H1 (cell line): ENCODE results near the gene TNFRSF8. TPM values are rescaled to one million over a fixed set of nuclear protein-coding genes. Genes with fewer than 3 reads are reported as not detected.

ENCODE experiments used
- CTCF ChIA-PET: fragments of 300-600 bp; sonication (Branson Sonifier 250); formaldehyde crosslinking; loops from one replicate; lab custom pipeline; 2021; ENCODE audit not compliant: partially characterized antibody; lab: Charles Lee
- POLR2A ChIA-PET: fragments of 300-600 bp; sonication (Branson Sonifier 250); formaldehyde crosslinking; loops from one replicate; lab custom pipeline; 2021; ENCODE audit warnings: inconsistent platforms; ENCODE audit not compliant: partially characterized antibody; lab: Charles Lee
- DNase-seq, 2 experiments: peaks; one replicate each; pipeline versions ENCODE4 v3.0.0 to v3.0.0-alpha.2; 2010 to 2022; ENCODE audit warnings: low spot score in 2 of 2, low read depth in 1 of 2, mixed read lengths in 1 of 2
- FAIRE-seq: peaks from 2 replicates; lab custom pipeline; 2011; peaks lifted over from hg19 to GRCh38; lab: Jason Lieb, UNC
- H2AFZ ChIP-seq: 2 replicates; pipeline ENCODE4 v1.8.1; 2012; ENCODE audit warnings: low read length, inconsistent platforms
- H2AK5ac ChIP-seq: 2 replicates; pipeline ENCODE4 v1.6.1; 2013; ENCODE audit warnings: low read depth, low read length
- H2BK120ac ChIP-seq: replicated peaks from 2 replicates; pipeline ENCODE3; 2013; ENCODE audit warnings: low read depth, low read length, inconsistent platforms
- H2BK12ac ChIP-seq: 2 replicates; pipeline ENCODE4 v1.6.1; 2013; ENCODE audit warnings: low read depth, low read length
- H2BK15ac ChIP-seq: 2 replicates; pipeline ENCODE4 v1.6.1; 2013; ENCODE audit warnings: low read length
- H2BK20ac ChIP-seq: 2 replicates; pipeline ENCODE4 v1.6.1; 2013; ENCODE audit warnings: low read length
- H2BK5ac ChIP-seq: 2 replicates; pipeline ENCODE4 v1.6.1; 2013; ENCODE audit warnings: low read depth, low read length
- H3K14ac ChIP-seq: 2 replicates; pipeline ENCODE4 v1.6.1; 2013; ENCODE audit warnings: inconsistent platforms; ENCODE audit not compliant: insufficient read length
- H3K18ac ChIP-seq: 2 replicates; pipeline ENCODE4 v1.6.1; 2013; ENCODE audit warnings: low read length; ENCODE audit errors: extremely low read depth
- H3K23ac ChIP-seq: 2 replicates; pipeline ENCODE4 v1.6.1; 2013; ENCODE audit warnings: inconsistent platforms; ENCODE audit not compliant: insufficient read length
- H3K23me2 ChIP-seq: 2 replicates; pipeline ENCODE4 v1.6.1; 2013; ENCODE audit warnings: low read depth, low read length
- H3K27ac ChIP-seq: 2 replicates; pipeline ENCODE4 v1.6.1; 2011; ENCODE audit warnings: low read depth, low read length, inconsistent platforms
- H3K27me3 ChIP-seq, 4 experiments: replicated peaks in 1 of 4; 1 replicate in 1 of 4; 2 replicates in 3 of 4; pipeline versions ENCODE4 v1.6.1 to v1.8.1; 2011 to 2013; ENCODE audit warnings: low read length in 3 of 4, mild to moderate bottlenecking in 3 of 4, inconsistent platforms in 2 of 4, mixed read lengths in 2 of 4, moderate library complexity in 1 of 4; ENCODE audit not compliant: control insufficient read depth in 3 of 4, insufficient read depth in 3 of 4; ENCODE audit errors: extremely low read depth in 1 of 4
- H3K36me3 ChIP-seq, 4 experiments: 2 replicates each; pipeline versions ENCODE4 v1.6.1 to v1.8.1; 2011 to 2013; ENCODE audit warnings: mild to moderate bottlenecking in 4 of 4, low read length in 3 of 4, moderate library complexity in 2 of 4, control low read depth in 1 of 4, inconsistent platforms in 1 of 4; ENCODE audit not compliant: insufficient read depth in 4 of 4, control insufficient read depth in 2 of 4
- H3K4ac ChIP-seq: replicated peaks from 2 replicates; pipeline ENCODE3; 2013; ENCODE audit warnings: low read length, low read depth, mixed read lengths, inconsistent platforms; ENCODE audit not compliant: insufficient read length
- H3K4me1 ChIP-seq, 4 experiments: replicated peaks in 1 of 4; 1 replicate in 1 of 4; 2 replicates in 3 of 4; pipeline versions ENCODE4 v1.6.1 to v1.8.1; 2011 to 2013; ENCODE audit warnings: low read length in 3 of 4, inconsistent platforms in 2 of 4, mixed read lengths in 1 of 4; ENCODE audit not compliant: insufficient read depth in 4 of 4, control insufficient read depth in 3 of 4
- H3K4me2 ChIP-seq, 2 experiments: 2 replicates each; pipeline versions ENCODE4 v1.6.1 to v1.8.1; 2011 to 2013; ENCODE audit warnings: low read depth in 2 of 2, low read length in 2 of 2, control low read depth in 1 of 2, inconsistent platforms in 1 of 2, mild to moderate bottlenecking in 1 of 2; ENCODE audit not compliant: insufficient read depth in 1 of 2
- H3K4me3 ChIP-seq, 4 experiments: fragments of 200-600, 300-600 bp in 1 of 4; sonication (generic), shearing (Covaris generic), sonication (Bioruptor Twin) in 1 of 4; 2 replicates each; pipeline versions ENCODE4 v1.5.1 to v1.8.1; 2011 to 2016; ENCODE audit warnings: low read length in 4 of 4, low read depth in 3 of 4, control low read depth in 2 of 4, inconsistent platforms in 2 of 4, mild to moderate bottlenecking in 2 of 4, mixed read lengths in 1 of 4, moderate library complexity in 1 of 4; ENCODE audit not compliant: insufficient read depth in 2 of 4; ENCODE audit errors: extremely low read depth in 1 of 4
- H3K56ac ChIP-seq: replicated peaks from 2 replicates; pipeline ENCODE3; 2013; ENCODE audit warnings: low read depth, mild to moderate bottlenecking, mixed read lengths, low read length, inconsistent platforms; ENCODE audit not compliant: insufficient read length
- H3K79me1 ChIP-seq: 2 replicates; pipeline ENCODE4 v1.6.1; 2013; ENCODE audit warnings: low read depth, low read length, control low read depth
- H3K79me2 ChIP-seq, 2 experiments: 2 replicates each; pipeline versions ENCODE4 v1.6.1 to v1.8.1; 2012 to 2013; ENCODE audit warnings: low read length in 2 of 2, mild to moderate bottlenecking in 2 of 2, inconsistent platforms in 1 of 2; ENCODE audit not compliant: insufficient read depth in 2 of 2, control insufficient read depth in 1 of 2
- H3K9ac ChIP-seq, 4 experiments: replicated peaks in 1 of 4; 1 replicate in 1 of 4; 2 replicates in 3 of 4; pipeline versions ENCODE4 v1.6.1 to v1.8.1; 2011 to 2013; ENCODE audit warnings: low read depth in 3 of 4, low read length in 3 of 4, control low read depth in 2 of 4, mild to moderate bottlenecking in 2 of 4, moderate library complexity in 2 of 4, inconsistent platforms in 1 of 4; ENCODE audit errors: extremely low read depth in 1 of 4
- H3K9me3 ChIP-seq, 2 experiments: 2 replicates each; pipeline versions ENCODE4 v1.6.1 to v1.8.1; 2012 to 2013; ENCODE audit warnings: mild to moderate bottlenecking in 2 of 2, moderate library complexity in 2 of 2, control low read depth in 1 of 2, inconsistent platforms in 1 of 2, low read depth in 1 of 2, low read length in 1 of 2, mixed read lengths in 1 of 2; ENCODE audit not compliant: insufficient read depth in 2 of 2
- H4K20me1 ChIP-seq, 2 experiments: replicated peaks in 1 of 2; 2 replicates each; pipeline versions ENCODE3 to v1.8.1; 2011 to 2013; ENCODE audit warnings: inconsistent platforms in 2 of 2, low read length in 2 of 2, mild to moderate bottlenecking in 1 of 2; ENCODE audit not compliant: insufficient read depth in 2 of 2, control insufficient read depth in 1 of 2
- H4K5ac ChIP-seq: 2 replicates; pipeline ENCODE4 v1.6.1; 2013; ENCODE audit warnings: low read length, low read depth, mixed read lengths, inconsistent platforms; ENCODE audit not compliant: insufficient read length
- H4K8ac ChIP-seq: 2 replicates; pipeline ENCODE4 v1.8.0; 2013; ENCODE audit warnings: mild to moderate bottlenecking, moderate library complexity, low read length, inconsistent platforms; ENCODE audit not compliant: insufficient read depth; ENCODE audit errors: extremely low read depth
- H4K91ac ChIP-seq: replicated peaks from 2 replicates; pipeline ENCODE3; 2013; ENCODE audit warnings: low read length, mixed read lengths, inconsistent platforms; ENCODE audit not compliant: insufficient read length
- ATF3 ChIP-seq: IDR thresholded peaks from 2 replicates; pipeline ENCODE4 v1.6.1; 2011; ENCODE audit warnings: low read depth, mild to moderate bottlenecking, low read length; ENCODE audit not compliant: insufficient read depth
- EZH2 ChIP-seq: fragments of 200-600 bp; sonication (generic); IDR thresholded peaks from 2 replicates; pipeline ENCODE4 v1.7.1; 2012; ENCODE audit warnings: low read depth, mild to moderate bottlenecking, moderate library complexity, low read length, inconsistent platforms; ENCODE audit not compliant: severe bottlenecking
- POLR2A ChIP-seq, 2 experiments: IDR thresholded peaks; 1 replicate in 1 of 2; 2 replicates in 1 of 2; pipeline ENCODE4 v1.6.1; 2011; ENCODE audit warnings: low read depth in 2 of 2, low read length in 2 of 2, mild to moderate bottlenecking in 2 of 2; ENCODE audit errors: control extremely low read depth in 1 of 2
- RBBP5 ChIP-seq: IDR thresholded peaks from 2 replicates; pipeline ENCODE4 v1.7.1; 2012; ENCODE audit warnings: low read depth, mild to moderate bottlenecking, inconsistent platforms, low read length, moderate library complexity, borderline replicate concordance
- SIN3A ChIP-seq, 2 experiments: IDR thresholded peaks in 1 of 2; conservative IDR thresholded peaks in 1 of 2; 2 replicates each; pipeline ENCODE4 v1.6.1; 2011 to 2012; ENCODE audit warnings: low read length in 2 of 2, improper control_type of control experiment in 1 of 2, low read depth in 1 of 2, mild to moderate bottlenecking in 1 of 2
- SP4 ChIP-seq: IDR thresholded peaks from 2 replicates; pipeline ENCODE4 v1.6.1; 2012; ENCODE audit warnings: low read length, inconsistent platforms
- WGBS, 2 experiments: shearing (Covaris generic) in 1 of 2; methylation state at CpG; one replicate each; pipeline versions ENCODE4 v1.1.6 to v1.1.7; 2013 to 2015; ENCODE audit warnings: low lambda C conversion rate in 2 of 2, mixed read lengths in 2 of 2, inconsistent platforms in 1 of 2, low coverage in 1 of 2, missing lambda C conversion rate in 1 of 2; ENCODE audit not compliant: insufficient replicate concordance in 2 of 2, insufficient coverage in 1 of 2, insufficient read length in 1 of 2; ENCODE audit errors: extremely low coverage in 1 of 2, missing lambda C conversion rate in 1 of 2; 5-methylcytosine and 5-hydroxymethylcytosine counted together
- polyA plus RNA-seq, 7 experiments: library from polyadenylated mRNA; depleted of rRNA in 3 of 7; stranded (reverse) in 5 of 7; unstranded in 2 of 7; fragments of >200 nt in 5 of 7; fragments of 200-250 nt in 2 of 7; gene quantifications; 1 replicate in 5 of 7; 2 replicates in 1 of 7; 4 replicates in 1 of 7; pipeline versions ENCODE4 v1.2.1 to v1.2.3, GENCODE V29; 2011 to 2013; ENCODE audit warnings: missing spikeins in 2 of 7, mixed read lengths in 2 of 7
- total RNA-seq: library from RNA; stranded (reverse); fragmentation: NEBNext Ultra II Directional; extraction: Animal tissue kit (Norgen Biotek cat#: 25700); gene quantifications from 2 replicates; pipeline ENCODE4 v1.2.1, GENCODE V29; 2021

Gene TNFRSF8
- total and polyA plus RNA-seq, 2 of the 8 experiments (the other 6 are each of a cell fraction or from before 2014, with no cell fraction given) = 23.2 to 32.7 TPM

GRCh38 chr1:12121212-12122003 is 58.3 kb downstream of the TNFRSF8 start:
- Histone ChIP-seq H3K27ac (no peak overlapping the region), H2BK5ac (no peak overlapping the region), H3K4me1 (no peaks in the 10 kb centered on the region), H4K8ac (no peak overlapping the region), H3K9me3 (no peaks in the 10 kb centered on the region), H4K5ac (no peak overlapping the region), H3K14ac (no peak overlapping the region), H3K4me3 (no peak overlapping the region), H3K23me2 (no peaks in the 10 kb centered on the region), H2BK120ac (no peak overlapping the region), H3K79me2 (no peaks in the 10 kb centered on the region), H3K23ac (no peak overlapping the region), H2AK5ac (no peak overlapping the region), H3K4ac (no peak overlapping the region), H2BK12ac (no peak overlapping the region), H3K4me2 (no peak overlapping the region), H4K20me1 (no peaks in the 10 kb centered on the region), H3K56ac (no peak overlapping the region), H3K18ac (no peak overlapping the region), H2BK15ac (no peak overlapping the region), H4K91ac (no peak overlapping the region), H3K9ac (no peak overlapping the region), H3K79me1 (no peaks in the 10 kb centered on the region), H3K36me3 (peaks cover 2 to 13% (median 6%) of the 10 kb centered on the region in 4 experiments; a peak in 6 of 8 replicates), H2BK20ac (no peak overlapping the region), H2AFZ (no peak overlapping the region), H3K27me3 (no peaks in the 10 kb centered on the region)
- 97% methylated on average over 12 of the region's 12 CpGs; no CpG with 5 or more reads in 1 of the 2 experiments for WGBS, 2 experiments
- FAIRE-seq (no peak), DNase-seq (no peak)
- CTCF ChIA-PET = interaction anchor here (0.9 to 12.6 kb wide), 10 partner anchors 8 to 155 kb away, joined by 3 to 503 read pairs (median 13); partner anchors contain the start of gene VPS13D
- TF ChIP-seq ATF3 (no peak), RBBP5 (no peak), SIN3A (conservative IDR thresholded peaks at IDR 0.05 in 1 of 2, IDR thresholded peaks at IDR 0.05 in 1 of 2; ENCODE audit: low read depth in 1 of 2, low read length in 2 of 2) (no peak), EZH2 (no peak), SP4 (no peak), POLR2A (IDR thresholded peaks at IDR 0.05; ENCODE audit: control extremely low read depth in 1 of 2, low read depth in 2 of 2, low read length in 2 of 2) (no peak)
- POLR2A ChIA-PET = no interaction called here
